Prostate gland (tissue), 2 donors: Measurements from ENCODE around the gene MDFIC.

ENCODE experiments used
- CTCF ChIP-seq, 4 experiments: fragments of 200-600 bp in 2 of 4; fragments of 450-650 bp in 2 of 4; sonication (generic) in 2 of 4; IDR thresholded peaks; 1 replicate in 3 of 4; 2 replicates in 1 of 4; pipeline ENCODE4 v1.5.1; 2016 to 2019; ENCODE audit warnings: antibody characterized with exemption in 4 of 4, mild to moderate bottlenecking in 2 of 4, moderate library complexity in 2 of 4
- POLR2A ChIP-seq: fragments of 450-650 bp; IDR thresholded peaks from one replicate; pipeline ENCODE4 v1.6.1; 2016; ENCODE audit warnings: antibody characterized with exemption, mild to moderate bottlenecking
- POLR2AphosphoS5 ChIP-seq: sonication (generic); formaldehyde crosslinking; IDR thresholded peaks from one replicate; pipeline ENCODE4 v1.6.1; 2017; ENCODE audit warnings: antibody characterized with exemption

- TF ChIP-seq POLR2A (no peak), CTCF (IDR thresholded peaks at IDR 0.05) (no peak), POLR2AphosphoS5 (no peak)
Measured at GRCh38 chr7:114879554-114879953, 42.3 kb upstream of the MDFIC start.
